HG02870 (cell line): ENCODE measurements around the gene RASL10B.
"Not testable (repeated sequence)": the region's sequence is repeated elsewhere in the genome, so short reads cannot be mapped to it uniquely, and the experiment has no call there.

Experiments
- ATAC-seq: cut with Tn5 transposase; IDR thresholded peaks from one replicate; pipeline ENCODE4 v1.9.1; 2021; ENCODE audit warnings: mild to moderate bottlenecking, moderate library complexity; ENCODE audit not compliant: unreplicated experiment

Gene RASL10B, protein sequence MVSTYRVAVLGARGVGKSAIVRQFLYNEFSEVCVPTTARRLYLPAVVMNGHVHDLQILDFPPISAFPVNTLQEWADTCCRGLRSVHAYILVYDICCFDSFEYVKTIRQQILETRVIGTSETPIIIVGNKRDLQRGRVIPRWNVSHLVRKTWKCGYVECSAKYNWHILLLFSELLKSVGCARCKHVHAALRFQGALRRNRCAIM

DNA sequence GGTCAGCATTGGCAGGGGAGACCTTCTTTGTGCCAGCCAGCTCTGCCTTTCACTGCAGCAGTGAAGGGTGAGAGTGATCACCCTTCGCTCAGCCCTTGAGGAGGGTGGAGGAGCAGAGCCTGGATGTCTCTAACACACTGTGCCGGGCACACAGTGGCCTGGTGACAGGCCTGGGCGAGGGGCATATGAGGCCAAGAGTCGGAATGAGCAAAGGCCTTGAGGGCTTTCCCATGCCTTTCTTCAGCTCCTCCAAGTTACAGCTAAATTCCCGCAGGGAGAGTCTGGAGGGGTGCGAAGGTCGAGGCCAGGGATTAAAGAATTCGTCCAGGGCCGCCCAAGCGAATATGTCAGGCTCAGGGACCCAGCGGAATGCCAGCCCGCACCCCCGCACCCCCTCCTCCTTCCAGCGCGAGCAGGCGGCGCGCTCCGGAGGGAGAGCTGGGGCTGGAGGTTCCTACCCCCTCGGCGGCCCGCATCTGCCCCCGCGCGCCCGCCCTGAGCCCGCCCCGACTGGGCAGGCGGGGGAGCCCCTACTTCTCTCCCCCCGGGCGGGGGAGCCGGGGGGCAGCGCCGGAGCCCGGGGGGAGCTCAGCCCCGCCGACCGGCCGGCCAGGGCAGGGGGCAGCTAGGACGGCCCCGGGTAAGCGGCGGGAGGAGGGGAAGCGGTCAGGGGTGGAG lies at the start of gene RASL10B:
Gene RASL10B, plus strand, starts transcription at position 401 of the 678 bp plus-strand sequence. CDS start 3,546 bp downstream, outside the sequence.
- ATAC-seq: no peak

DNA sequence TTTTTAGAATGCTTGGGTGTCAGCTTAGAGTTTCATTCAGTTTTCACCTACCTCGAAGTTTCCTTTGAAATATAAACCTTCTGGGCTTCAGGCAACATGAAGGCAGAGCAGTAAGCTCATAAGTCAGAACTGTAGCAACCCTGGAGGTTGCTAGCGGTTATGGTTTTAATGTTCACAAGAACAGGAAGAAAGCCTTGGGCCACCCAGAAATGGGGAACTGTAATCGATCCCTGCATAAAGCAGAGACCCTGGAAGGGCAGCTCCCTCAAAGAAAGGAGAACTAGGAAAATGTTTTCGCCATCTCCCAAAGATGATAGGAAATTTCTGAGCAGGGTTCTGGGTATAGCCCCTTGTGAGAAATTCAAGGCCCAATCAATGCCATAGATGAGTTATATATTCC lies 47.8 kb upstream of the RASL10B start:
- ATAC-seq: no peak

DNA sequence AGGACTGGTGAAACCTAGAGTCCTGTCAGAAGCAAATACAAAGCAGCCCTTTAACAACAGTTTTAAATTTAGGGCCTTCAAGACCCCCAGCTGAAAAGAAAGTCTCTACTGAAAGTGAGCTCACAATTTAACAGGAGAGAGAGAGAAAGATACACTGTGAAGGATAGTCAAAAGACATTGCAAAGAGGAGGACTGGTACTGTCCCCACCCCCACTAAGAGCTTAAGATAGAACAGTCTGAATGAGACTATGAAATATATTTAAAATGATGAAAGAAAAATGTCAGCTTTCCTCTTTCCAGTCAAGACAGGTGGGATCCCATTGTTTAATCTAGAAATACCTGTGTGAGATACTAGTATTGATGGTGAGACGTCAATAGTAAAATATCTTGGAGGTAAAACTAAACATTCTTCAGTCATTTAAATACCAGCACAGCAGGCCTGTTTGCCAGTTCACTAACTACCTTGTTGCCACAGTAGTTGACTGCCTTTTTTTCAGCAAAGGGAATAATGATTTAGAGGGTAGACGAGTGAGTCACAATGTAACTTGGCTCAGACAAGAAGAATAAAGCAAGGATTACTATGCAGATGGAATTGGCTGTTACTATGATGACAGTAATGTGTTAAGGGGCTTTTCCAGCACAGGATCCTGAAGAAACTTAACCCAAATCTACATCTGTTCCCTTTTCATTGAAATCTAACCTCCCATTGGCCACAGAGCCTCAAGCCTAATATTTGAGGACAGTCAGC lies 47.2 kb upstream of the RASL10B start:
- ATAC-seq: no peak

DNA sequence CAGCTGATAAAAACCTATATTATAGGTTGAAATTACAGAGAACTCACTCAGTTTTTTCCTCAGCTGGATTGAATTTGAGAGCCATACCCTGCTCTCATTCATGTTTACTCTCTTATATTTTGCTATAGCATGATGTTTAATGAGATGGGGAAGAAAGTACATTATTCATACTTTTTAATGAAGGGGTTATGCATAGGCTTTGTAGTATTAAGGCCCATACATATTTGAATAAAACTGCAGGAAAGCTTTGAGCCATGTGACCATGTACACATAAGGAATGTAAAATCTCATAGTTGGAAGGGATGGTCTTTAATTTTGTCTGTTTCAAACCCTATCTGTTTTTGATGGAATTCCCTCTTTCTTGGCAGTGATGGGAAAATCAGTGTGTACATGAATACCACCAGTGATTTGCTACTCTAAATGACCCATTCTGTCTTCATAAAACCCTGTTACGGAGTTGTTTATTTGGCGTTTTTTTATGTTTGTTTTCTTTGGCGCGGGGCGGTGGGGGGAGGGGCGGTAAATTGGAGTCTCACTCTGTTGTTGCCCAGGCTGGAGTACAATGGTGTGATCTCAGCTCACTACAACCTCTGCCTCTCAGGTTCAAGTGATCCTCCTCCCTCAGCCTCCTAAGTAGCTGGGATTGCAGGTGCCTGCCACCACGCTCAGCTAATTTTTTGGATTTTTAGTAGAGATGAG lies 38.8 kb upstream of the RASL10B start:
- ATAC-seq: no peak

DNA sequence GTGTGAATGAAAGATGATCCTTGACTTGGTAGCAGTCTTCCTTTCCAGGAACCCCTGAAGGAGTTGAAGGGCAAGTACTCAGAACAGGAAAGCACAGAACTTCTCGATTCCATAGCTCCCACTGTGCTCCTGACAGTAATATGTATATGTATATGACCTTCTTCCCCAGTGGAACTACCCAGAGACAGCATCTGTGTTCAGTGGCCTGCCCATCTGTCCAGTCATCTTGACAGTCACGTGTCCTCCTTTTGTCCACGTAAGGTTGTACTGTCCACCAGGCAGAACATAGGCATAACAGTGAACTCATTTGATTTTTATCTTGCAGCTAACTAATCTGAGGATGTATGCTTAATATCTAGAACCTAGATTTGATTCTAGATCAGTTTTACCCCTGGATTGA lies 37.8 kb upstream of the RASL10B start:
- no peak for ATAC-seq

DNA sequence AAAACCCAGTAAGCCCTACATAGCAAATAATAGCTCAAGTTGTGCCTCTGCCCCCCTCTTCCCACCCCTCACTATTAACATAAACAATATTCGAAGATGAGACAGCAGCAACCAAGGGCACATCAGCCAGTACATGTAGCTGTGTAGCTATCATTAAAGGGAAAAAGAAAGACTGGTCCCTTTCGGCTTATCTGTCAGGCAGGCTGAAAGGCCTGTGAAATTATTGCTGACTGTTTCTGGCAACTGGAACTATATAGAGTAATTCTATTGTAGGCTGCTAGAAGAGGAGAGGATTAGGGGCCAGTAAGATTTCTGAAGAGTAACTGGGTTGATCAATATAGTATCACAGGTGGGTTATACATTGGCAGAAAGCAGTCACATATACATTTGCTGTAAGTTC lies 36.5 kb upstream of the RASL10B start:
- no peak for ATAC-seq

DNA sequence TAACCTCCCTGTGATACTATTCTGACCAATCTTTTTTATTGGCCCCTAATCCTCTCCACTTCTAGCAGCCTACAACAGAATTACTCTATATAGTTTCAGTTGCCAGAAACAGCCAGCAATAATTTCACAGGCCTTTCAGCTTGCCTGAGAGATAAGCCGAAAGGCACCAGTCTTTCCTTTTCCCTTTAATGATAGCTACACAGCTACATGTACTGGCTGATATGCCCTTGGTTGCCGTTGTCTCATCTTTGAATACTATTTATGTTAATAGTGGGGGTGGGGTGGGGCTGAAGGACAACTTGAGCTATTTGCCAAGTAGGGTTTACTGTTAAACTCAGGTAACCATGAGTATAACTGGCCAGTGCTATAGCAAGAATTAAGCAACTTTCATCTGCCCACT lies 35.8 kb upstream of the RASL10B start:
- no peak for ATAC-seq

DNA sequence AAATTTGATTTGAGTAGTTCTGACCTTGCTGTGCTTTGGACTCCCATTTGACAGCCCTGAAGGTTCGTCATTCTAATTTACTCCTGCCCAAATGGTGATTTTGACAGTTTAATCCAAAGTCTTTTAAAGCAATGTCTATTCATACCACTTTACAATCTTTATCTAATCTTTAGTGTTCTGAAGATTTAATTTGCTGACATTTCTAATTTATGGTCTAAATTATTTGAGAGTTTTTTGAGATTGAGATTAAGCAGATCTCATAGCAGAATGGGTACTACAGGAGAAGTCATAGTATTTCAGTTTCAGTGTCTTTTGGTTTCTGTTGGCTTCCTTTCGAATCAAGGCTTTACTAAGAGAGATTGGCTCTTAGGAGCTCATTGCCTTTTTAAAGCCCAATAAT lies 32.6 kb upstream of the RASL10B start:
- ATAC-seq: no peak

DNA sequence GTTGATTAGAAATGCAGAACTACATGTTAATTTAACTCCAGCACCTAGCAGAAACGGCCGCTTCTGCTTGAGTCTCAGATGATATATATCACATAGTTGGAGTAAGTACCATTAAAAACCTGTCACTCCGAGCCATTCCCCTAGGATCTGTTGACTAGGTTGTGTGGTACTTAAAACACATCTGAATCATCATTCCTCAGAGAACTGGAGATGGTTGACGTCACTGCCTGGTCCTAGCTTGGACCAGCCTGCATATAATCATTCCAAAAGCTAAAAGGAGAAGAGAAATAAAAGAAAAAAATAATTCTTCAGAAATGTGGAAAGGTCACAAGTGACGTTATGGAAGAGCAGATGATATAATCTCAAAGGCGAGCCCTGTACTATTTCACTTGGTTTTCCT lies 31.3 kb upstream of the RASL10B start:
- no peak for ATAC-seq

DNA sequence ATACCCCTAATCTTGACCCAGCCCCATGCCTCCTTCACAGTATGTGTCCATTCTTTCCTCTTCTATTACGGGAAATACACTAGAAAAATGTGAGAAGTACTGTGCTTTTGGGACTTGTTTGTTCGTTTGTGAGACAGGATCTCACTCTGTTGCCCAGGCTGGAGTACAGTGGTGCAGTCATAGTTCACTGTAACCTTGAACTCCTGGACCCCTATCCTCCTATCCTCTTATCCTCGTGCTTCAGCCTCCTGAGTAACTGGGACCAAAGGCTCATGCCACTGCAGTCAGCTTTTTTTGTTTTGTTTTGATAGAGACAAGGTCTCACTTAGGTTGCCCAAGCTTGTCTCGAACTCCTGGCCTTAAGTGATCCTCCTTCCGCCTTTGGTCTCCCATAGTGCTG lies 29.9 kb upstream of the RASL10B start:
- ATAC-seq: no peak

DNA sequence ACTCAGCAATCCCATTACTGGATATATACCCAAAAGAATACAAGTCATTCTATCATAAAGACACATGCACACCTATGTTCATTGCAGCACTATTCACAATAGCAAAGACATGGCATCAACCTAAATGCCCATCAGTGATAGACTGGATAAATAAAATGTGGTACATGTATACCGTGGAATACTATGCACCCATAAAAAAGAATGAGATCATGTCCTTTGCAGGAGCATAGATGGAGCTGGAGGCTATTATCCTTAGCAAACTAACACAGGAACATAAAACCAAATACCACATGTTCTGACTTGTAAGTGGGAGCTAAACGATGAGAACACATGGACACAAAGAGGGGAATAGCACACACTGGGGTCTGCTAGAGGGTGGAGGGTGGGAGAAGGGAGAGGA lies 28.1 kb upstream of the RASL10B start:
- ATAC-seq: not testable (repeated sequence)

DNA sequence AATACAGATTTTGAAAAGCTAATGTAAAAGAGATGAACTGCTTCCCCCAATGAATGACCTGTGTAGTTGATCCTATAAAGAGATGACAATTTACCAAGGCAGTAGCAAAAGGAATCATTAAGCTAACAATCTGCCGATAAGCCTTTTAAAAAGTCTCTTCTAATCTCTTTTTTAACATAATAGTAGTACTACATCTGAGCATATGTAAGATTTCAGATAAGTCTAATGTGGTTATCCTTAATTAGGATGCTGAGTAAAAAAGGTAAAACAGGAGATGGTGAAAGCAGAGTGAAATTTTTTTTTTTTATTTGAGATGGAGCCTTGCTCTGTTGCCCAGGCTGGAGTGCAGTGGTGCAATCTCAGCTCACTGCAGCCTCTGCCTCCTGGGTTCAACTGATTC lies 26.2 kb upstream of the RASL10B start:
- no peak for ATAC-seq

DNA sequence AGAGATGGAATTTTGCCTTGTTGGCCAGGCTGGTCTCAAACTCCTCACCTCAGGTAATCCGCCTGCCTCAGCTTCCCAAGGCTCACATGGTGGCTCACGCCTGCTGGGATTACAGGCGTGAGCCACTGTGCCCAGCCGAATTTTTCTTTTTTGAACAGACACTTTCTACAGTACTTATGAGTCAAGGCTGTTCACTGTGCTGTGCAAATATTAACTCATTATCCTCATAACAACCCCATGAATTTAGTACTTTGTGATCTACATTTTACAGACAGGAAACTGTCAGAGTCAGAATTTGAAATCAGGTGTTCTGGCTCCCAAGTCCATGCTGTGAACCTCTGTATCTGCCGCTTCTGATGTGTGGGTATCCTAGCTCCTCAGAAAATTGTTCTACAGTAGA lies 25.7 kb upstream of the RASL10B start:
- ATAC-seq: no peak

DNA sequence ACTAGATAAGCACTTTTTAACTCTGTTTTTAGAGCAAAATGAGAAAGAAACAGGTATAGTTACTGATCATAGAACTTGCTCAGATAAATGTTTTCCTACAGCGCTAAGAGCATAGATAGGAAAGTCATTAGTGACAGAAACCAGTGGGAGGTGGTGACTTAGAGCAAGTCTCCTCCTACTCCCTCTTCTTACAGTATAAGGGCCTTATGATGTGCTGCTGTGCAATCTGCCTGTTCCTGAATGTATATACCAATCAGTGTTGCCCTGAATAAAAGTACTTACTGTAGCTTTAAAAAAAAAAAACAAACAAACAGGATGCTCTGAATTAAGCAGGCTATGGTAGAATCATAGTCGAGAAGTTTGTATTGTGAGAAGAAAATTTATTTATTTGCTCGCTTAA lies 23.3 kb upstream of the RASL10B start:
- ATAC-seq: no peak

DNA sequence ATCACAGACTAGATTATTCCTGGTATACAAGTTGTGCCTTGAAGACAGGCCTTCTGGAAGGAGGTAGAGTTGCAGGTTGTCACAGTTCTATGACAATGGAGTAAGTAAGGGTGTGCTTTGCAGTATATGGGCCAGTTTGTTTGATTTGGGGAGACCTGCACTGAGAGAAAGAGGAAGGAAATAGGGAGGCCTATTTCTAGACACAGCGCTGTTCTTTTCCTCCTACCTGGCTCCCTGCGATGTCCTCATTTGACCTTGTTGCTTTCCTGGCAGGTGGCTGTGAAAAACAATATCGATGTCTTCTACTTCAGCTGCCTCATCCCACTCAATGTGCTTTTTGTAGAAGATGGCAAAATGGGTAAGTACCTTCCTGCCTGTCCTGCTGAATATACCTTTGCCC lies 22.5 kb upstream of the RASL10B start:
- ATAC-seq: no peak

DNA sequence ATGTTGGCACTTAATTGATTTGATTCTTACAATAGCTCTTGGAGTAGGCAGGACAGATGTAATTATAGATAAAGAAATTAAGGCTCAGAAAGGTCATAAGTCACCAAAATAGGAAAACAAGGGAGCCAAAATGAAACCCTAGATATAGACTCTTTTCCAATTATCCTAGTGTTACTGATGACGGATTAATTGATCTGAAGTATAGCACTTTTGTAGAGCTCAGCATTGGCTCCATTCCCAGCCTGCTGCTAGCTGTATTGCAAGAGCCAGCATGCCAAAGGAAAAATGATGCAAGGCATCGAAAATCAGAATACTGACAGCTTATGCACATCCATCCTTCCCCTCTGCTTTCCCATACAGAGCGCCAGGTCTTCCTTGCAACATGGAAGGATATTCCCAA lies 21.6 kb upstream of the RASL10B start:
- ATAC-seq: no peak

DNA sequence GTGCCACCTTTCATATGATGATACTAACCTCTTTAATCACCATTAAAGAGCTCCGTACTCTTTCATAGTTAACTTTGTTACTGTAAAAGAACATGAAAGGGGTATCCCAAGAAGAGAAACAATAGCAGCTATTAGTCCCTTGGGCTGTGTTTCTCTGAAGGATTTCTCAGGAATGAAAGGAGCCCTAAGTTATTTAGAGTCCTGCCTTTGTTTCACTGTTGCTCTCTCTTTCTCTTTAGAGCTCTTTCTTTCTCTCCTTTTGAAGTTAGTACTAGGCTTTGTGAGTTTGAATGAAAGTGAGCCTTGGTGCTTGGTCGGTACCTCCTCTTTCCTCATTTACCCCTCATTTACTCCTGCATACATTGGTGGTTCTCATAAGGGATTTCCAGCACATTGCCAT lies 20.5 kb upstream of the RASL10B start:
- no peak for ATAC-seq

DNA sequence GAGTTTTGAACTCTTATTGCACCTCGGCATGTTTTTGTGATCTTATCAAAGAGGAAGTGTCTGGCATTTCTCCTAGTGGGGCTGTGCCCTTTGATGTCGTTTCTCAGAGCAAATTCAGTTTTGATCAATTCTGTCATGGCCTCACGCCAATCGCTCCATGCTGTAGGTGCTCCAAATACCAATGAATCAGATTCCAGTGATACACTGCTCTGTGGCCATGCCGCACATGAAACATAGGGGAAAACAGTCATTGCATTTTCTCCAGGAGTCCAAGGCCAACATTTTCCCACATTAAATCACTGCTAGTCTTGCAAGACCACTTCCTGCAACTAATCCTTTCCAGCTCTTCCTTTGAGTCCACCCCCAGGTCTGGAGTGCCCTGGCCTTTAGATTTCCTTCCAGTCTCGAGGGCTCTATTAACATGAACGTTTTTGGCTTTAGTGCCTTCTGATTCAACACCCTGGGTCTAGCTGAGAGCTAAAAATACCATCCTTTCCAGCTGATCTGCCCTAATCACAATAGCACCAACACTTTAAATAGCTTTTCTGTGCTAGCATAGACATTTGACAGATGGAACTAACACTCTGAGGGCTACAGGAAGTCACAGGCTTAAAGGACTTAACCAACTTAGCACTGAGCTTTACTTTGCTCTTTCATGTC lies 18.2 kb upstream of the RASL10B start:
- no peak for ATAC-seq

DNA sequence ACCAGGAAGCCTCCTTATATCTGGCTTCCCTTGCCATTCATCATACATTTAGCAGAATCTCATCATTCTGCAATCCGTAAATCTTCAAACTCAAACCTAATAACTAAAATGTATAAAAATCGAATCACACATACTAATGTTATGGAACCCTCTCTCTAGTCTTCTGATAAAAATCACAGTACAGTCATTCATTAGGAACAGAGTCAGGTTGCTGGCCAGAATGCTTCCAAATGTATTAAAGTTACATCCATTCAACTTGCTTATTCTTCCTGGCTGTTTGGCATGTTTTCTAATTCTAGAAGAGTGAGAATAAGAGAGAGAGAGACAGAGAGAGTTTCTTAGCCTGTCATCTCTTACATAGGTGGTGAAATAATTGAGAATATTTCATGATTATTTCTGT lies 16.5 kb upstream of the RASL10B start:
- no peak for ATAC-seq

DNA sequence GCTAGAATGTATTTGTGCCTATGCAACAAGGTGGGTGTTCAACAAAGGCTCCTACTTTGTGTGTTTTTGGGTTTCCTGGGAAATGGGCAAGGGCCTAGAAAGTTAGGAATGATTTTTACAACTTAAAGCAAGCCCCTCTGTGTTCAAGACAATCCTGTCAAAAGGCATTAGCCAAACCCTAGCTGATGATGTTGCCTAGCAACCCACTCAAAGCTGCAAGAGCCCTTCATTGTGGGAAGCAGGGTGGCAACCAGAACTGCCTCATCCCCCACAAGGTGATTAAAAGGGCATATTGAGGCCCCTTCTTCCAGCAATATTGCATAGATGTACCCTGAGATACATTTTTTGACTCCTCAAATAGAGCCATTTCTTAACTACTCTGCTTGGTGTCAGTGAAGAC lies 16.0 kb upstream of the RASL10B start:
- no peak for ATAC-seq

DNA sequence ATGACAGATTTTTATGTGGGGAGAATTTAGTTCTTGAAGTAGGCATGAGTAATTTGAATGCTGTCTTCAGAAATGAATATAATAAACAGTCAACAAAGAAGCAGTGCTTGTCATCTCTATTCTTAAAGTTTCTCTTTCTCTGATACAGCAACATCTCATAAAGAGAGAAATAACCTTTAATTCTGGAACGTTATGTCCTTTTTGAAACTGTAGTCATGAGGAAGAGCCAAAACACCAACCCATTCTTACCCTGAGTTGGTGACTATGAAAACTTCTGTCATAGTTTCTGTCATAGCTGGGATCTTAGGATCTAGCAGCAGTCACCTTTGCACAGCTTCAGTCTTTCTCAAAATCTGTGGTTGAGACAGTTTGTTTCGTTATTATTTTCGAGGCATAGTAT lies 15.3 kb upstream of the RASL10B start:
- ATAC-seq: no peak
